K562 (cell line): Measurements from ENCODE around the gene PET117. TPM values are rescaled to one million over a fixed set of nuclear protein-coding genes. Genes with fewer than 3 reads are reported as not detected.

Experiments
- BHLHE40 ChIP-seq: IDR thresholded peaks from 2 replicates; pipeline ENCODE4 v1.6.1; 2011; ENCODE audit warnings: low read length, improper control_type of control experiment
- C11orf30 ChIP-seq: fragments of 450-650 bp; IDR thresholded peaks from 2 replicates; pipeline ENCODE4 v1.6.1; 2016; ENCODE audit warnings: low read depth, mild to moderate bottlenecking
- CLOCK ChIP-seq: fragments of 250-450 bp; sonication (Bioruptor Pico); IDR thresholded peaks from 2 replicates; pipeline ENCODE4 v1.4.0; 2020; ENCODE audit warnings: mild to moderate bottlenecking, moderate library complexity, borderline replicate concordance
- CSDE1 ChIP-seq, 2 experiments: fragments of 450-650 bp; IDR thresholded peaks; 2 replicates each; pipeline ENCODE4 v1.6.1; 2016; ENCODE audit warnings: mild to moderate bottlenecking in 1 of 2
- CTBP1 ChIP-seq: fragments of 450-650 bp; IDR thresholded peaks from 2 replicates; pipeline ENCODE4 v1.6.1; 2016; ENCODE audit warnings: borderline replicate concordance
- FOSL1 ChIP-seq: fragments of 200-800 bp; sonication (Bioruptor generic); conservative IDR thresholded peaks from 2 replicates; pipeline ENCODE4 v1.6.1; 2016; ENCODE audit warnings: missing genetic modification characterization, missing compliant biosample characterization
- GTF2E2 ChIP-seq: fragments of 200-800 bp; sonication (Bioruptor generic); IDR thresholded peaks from 2 replicates; pipeline ENCODE4 v1.6.1; 2016; ENCODE audit warnings: missing genetic modification characterization, missing compliant biosample characterization
- MCM2 ChIP-seq: fragments of 450-650 bp; IDR thresholded peaks from 2 replicates; pipeline ENCODE4 v1.6.1; 2017; ENCODE audit warnings: low read depth, mild to moderate bottlenecking
- MYC ChIP-seq, 2 experiments: fragments of 250-450 bp in 1 of 2; sonication (Bioruptor Pico) in 1 of 2; IDR thresholded peaks; 2 replicates each; pipeline versions ENCODE4 v1.5.1 to v1.6.1; 2012 to 2021; ENCODE audit warnings: low read depth in 2 of 2, borderline replicate concordance in 1 of 2, improper control_type of control experiment in 1 of 2, low read length in 1 of 2, mild to moderate bottlenecking in 1 of 2, moderate library complexity in 1 of 2
- NCOR1 ChIP-seq: fragments of 450-650 bp; IDR thresholded peaks from 2 replicates; pipeline ENCODE4 v1.6.1; 2016; ENCODE audit warnings: mild to moderate bottlenecking, moderate library complexity
- NEUROD1 ChIP-seq: fragments of 150-350 bp; IDR thresholded peaks from 2 replicates; pipeline ENCODE4 v1.6.1; 2014; ENCODE audit warnings: borderline replicate concordance, low read length, low read depth; ENCODE audit not compliant: partially characterized antibody
- NFXL1 ChIP-seq: fragments of 450-650 bp; formaldehyde crosslinking; IDR thresholded peaks from 2 replicates; pipeline ENCODE4 v1.4.0; 2021; ENCODE audit warnings: mild to moderate bottlenecking
- NONO ChIP-seq, 2 experiments: fragments of 200-400 bp in 1 of 2; fragments of 450-650 bp in 1 of 2; formaldehyde crosslinking in 1 of 2; IDR thresholded peaks; 2 replicates each; pipeline ENCODE4 v1.6.1; 2017; ENCODE audit warnings: low read depth in 2 of 2, mild to moderate bottlenecking in 2 of 2, moderate library complexity in 2 of 2, low read length in 1 of 2
- PHB2 ChIP-seq: fragments of 450-650 bp; IDR thresholded peaks from 2 replicates; pipeline ENCODE4 v1.6.1; 2017; ENCODE audit warnings: low read depth
- PHF8 ChIP-seq: fragments of 200-600 bp; sonication (generic); IDR thresholded peaks from 2 replicates; pipeline ENCODE4 v1.6.1; 2012; ENCODE audit warnings: mixed run types, mild to moderate bottlenecking, inconsistent platforms, low read length, moderate library complexity, borderline replicate concordance
- POLR3A ChIP-seq: IDR thresholded peaks from 2 replicates; pipeline ENCODE4 v1.6.1; 2011; ENCODE audit warnings: borderline replicate concordance, mild to moderate bottlenecking, moderate library complexity; ENCODE audit not compliant: insufficient read length, insufficient read depth; ENCODE audit errors: extremely low read depth
- RCOR1 ChIP-seq, 2 experiments: IDR thresholded peaks; 2 replicates each; pipeline ENCODE4 v1.6.1; 2012; ENCODE audit warnings: low read depth in 2 of 2, low read length in 2 of 2, borderline replicate concordance in 1 of 2, improper control_type of control experiment in 1 of 2
- SMARCB1 ChIP-seq: IDR thresholded peaks from 2 replicates; pipeline ENCODE4 v1.6.1; 2011; ENCODE audit warnings: improper control_type of control experiment, low read depth; ENCODE audit not compliant: insufficient read length
- SNRNP70 ChIP-seq: fragments of 200-400 bp; formaldehyde crosslinking; optimal IDR thresholded peaks from 2 replicates; pipeline ENCODE3; 2017; ENCODE audit warnings: low read depth, low read length
- TAF7 ChIP-seq: fragments of 450-650 bp; IDR thresholded peaks from 2 replicates; pipeline ENCODE4 v1.6.1; 2016; ENCODE audit warnings: missing genetic modification characterization, missing compliant biosample characterization
- ZBTB17 ChIP-seq: fragments of 450-650 bp; formaldehyde crosslinking; IDR thresholded peaks from 2 replicates; pipeline ENCODE4 v1.4.0; 2020; ENCODE audit warnings: mild to moderate bottlenecking
- ZNF41 ChIP-seq: fragments of 250-450 bp; sonication (Bioruptor Pico); conservative IDR thresholded peaks from 2 replicates; pipeline ENCODE4 v1.4.0; 2020; ENCODE audit warnings: mild to moderate bottlenecking
- ZNF511 ChIP-seq: sonication (generic); formaldehyde crosslinking; IDR thresholded peaks from 2 replicates; pipeline ENCODE4 v1.8.0; 2022; ENCODE audit warnings: mild to moderate bottlenecking, missing genetic modification reagents
- polyA plus RNA-seq, 8 experiments: library from polyadenylated mRNA; depleted of rRNA in 4 of 8; stranded (reverse) in 5 of 8; unstranded in 3 of 8; fragments of >200 nt; fragmentation: Nextera tagmentation in 2 of 8; fragmentation: Illumina TruSeq in 1 of 8; extraction: Ambion mirVana in 2 of 8; extraction: Trizol in 1 of 8; gene quantifications; 2 replicates each; pipeline versions ENCODE4 v1.2.1 to v1.2.3, GENCODE V29; 2011 to 2014; ENCODE audit warnings: inconsistent platforms in 1 of 8, missing spikeins in 1 of 8
- total RNA-seq, 7 experiments: library from RNA; depleted of rRNA in 6 of 7; stranded (reverse); fragments of >200 nt in 6 of 7; fragmentation: Illumina TruSeq in 2 of 7; extraction: Trizol in 2 of 7; gene quantifications; 2 replicates each; pipeline versions ENCODE4 v1.2.1 to v1.2.3, GENCODE V29; 2011 to 2021; ENCODE audit warnings: low replicate concordance in 1 of 7
- TF ChIP-seq, protein P1 (sequence below), 2 experiments: fragments of 450-650 bp; IDR thresholded peaks; 2 replicates each; pipeline ENCODE4 v1.6.1; 2016

Gene PET117
- total and polyA plus RNA-seq, 9 of the 15 experiments (the other 6 are each of a cell fraction or from before 2014, with no cell fraction given): 7.1 to 18.2 (median 12.4) TPM

GRCh38 chr20:18137412-18138265 is at the start of gene PET117, which contains the start of gene KAT14 (continued):
- TF ChIP-seq MCM2 (no peak), CLOCK (CRISPR knock-in tag) (no peak), SMARCB1 (no peak), NCOR1 (no peak), ZNF511 (CRISPR knock-in tag) (peak; percentile 92), PHF8 (peak; percentile 90; the same call in 1 of the 2 replicates), C11orf30 (peak; percentile 81), ZNF41 (CRISPR knock-in tag) (no peak), RCOR1 (IDR thresholded peaks at IDR 0.05; ENCODE audit: borderline replicate concordance in 1 of 2, low read depth in 2 of 2, low read length in 2 of 2) (no peak), NFXL1 (no peak), CSDE1 (IDR thresholded peaks at IDR 0.05) (no peak), ZBTB17 (CRISPR knock-in tag) (peak; percentile 100), CTBP1 (peak; percentile 91), SNRNP70 (no peak), POLR3A (no peak), TAF7 (no peak), NEUROD1 (peak; percentile 72), PHB2 (no peak), BHLHE40 (peak; percentile 97), MYC (IDR thresholded peaks at IDR 0.05; ENCODE audit: low read depth, low read length) (peak; percentile 94), MYC (CRISPR knock-in tag; IDR thresholded peaks at IDR 0.05; ENCODE audit: borderline replicate concordance, low read depth) (no peak), FOSL1 (tag) (no peak), NONO (IDR thresholded peaks at IDR 0.05; ENCODE audit: low read depth in 2 of 2, low read length in 1 of 2) (no peak), GTF2E2 (tag) (no peak)
- TF ChIP-seq, protein P1, sequence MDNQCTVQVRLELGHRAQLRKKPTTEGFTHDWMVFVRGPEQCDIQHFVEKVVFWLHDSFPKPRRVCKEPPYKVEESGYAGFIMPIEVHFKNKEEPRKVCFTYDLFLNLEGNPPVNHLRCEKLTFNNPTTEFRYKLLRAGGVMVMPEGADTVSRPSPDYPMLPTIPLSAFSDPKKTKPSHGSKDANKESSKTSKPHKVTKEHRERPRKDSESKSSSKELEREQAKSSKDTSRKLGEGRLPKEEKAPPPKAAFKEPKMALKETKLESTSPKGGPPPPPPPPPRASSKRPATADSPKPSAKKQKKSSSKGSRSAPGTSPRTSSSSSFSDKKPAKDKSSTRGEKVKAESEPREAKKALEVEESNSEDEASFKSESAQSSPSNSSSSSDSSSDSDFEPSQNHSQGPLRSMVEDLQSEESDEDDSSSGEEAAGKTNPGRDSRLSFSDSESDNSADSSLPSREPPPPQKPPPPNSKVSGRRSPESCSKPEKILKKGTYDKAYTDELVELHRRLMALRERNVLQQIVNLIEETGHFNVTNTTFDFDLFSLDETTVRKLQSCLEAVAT (IDR thresholded peaks at IDR 0.05): peak in 1 of 2 experiments; percentile 100; a peak in 2 of 4 replicates
